ENCODE data around the gene LYSMD4.

LYSMD4 gene

DNA sequence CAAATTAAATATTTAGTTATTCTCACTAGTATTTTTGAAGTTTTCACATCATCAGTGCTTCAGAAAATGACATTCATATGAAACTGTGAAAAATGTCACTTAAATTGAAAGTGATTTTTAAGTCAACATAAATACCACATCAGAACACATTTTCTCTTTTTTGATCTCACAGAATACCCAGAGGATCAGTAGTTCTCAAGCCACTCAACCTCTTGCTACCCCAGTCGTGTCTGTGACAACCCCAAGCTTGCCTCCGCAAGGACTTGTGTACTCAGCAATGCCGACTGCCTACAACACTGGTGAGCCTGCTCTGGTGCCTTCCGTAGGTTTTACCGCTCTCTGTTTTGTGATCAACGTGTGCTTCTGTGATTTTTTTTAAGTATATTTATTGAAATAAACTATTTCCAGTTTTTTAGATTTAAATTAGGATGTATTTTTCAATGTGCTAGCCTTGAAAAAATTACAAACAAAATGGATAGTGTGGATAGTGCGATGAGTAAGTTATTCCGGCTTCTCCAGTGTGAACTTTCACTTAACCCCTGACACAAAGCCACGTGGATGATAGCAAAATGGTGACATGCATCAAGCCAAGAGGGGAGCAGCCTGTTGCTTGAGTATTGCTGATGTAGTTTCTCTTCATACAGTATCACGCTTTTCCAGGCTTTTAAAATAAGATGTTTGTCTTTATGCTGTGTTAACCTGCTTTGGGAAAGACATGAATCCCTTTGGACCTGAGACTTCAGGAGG lies 26.5 kb downstream of the LYSMD4 start:
- DNase-seq (ENCODE audit: low read depth in 2 of 2) = no peak

DNA sequence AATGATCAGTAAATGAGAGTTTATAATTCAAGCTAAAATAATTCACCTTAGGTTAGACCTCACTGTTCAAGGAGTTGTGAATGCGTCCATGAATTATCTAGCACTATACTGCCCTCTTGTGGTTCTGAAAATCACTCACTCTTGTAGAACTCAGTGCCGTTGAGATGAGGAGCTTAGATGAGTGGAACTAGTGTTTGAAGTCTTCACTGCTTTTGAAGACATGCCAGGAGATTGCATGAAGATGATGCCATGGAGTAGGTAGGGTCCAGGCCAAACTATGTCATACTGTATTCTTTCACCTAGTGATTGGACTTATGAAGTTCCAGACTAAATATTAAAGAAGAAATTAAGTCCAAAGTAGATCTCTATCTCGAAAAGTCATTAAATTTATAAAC lies 28.8 kb downstream of the LYSMD4 start:
- no peak for DNase-seq (ENCODE audit: low read depth in 2 of 2)

DNA sequence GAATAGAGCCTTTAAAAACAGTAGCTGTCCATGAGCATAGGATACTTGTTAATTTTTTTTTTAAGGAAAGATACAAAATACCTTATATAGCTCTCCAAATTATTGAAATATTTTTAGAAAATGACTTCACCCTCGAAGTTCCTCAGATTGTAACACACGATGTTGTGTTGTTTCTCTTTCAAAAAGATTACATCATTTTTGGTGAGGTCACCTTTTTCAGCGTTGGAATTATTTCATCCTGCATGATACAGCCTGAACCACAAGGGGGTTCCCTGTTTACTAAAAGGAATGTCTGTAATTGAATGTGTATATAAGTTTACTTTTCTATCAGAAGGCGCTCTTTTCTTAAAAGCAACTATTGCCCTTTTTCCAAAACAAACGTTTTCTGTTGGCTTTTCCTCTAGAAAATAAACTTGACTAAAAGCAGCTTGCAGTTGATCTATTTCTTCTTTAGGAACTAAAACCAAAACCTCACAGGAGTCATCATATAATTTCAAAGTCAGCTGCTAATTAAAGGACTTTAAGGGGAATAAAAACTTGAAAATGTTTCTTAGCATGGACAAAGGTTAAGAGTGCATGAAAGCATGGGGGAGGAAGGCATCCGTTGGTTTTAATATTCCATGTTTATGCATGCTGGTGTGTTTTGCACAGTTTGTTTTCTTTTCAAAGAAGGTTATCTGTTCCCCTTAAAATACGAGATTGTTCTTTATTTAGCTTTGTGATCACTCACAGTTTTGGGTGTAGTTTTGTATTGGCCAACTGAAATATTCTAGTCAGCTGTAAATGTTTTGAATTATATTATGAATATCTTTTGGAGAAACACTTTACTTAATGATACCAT lies 29.4 kb downstream of the LYSMD4 start:
- no peak for DNase-seq (ENCODE audit: low read depth in 2 of 2)

DNA sequence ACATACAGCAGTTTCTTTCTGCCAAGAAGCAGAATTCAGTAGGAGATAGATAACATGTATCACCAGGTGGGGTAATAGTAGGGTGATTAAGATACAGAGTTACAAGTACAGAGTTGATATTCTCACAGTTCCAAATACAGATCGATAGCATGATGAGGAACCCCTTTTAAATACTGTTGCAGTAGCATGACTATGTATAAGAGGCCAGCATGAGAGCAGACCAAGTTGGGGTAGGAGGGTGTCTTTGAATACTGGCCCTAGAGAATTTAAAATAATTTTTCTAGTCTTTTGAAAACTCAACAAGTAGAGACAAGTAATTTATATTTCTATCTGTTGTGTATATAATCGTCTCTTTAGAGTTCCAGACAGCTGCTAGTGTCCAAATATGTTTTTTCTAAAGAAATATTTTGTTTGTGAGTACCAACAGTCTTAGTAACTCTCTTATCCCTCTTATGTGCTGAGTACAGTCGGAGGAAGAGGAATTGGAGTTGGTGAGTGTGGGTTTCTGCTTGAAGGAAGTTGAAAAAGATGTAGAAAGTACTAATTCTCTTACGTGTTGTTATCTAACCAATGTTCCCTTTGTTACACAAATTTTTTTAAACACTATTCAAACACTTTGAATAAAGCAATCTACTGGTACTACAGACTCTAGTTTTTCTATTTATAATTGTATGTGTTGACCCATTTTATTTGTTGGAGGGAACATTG lies 30.2 kb downstream of the LYSMD4 start:
- no peak for DNase-seq (ENCODE audit: low read depth in 2 of 2)

DNA sequence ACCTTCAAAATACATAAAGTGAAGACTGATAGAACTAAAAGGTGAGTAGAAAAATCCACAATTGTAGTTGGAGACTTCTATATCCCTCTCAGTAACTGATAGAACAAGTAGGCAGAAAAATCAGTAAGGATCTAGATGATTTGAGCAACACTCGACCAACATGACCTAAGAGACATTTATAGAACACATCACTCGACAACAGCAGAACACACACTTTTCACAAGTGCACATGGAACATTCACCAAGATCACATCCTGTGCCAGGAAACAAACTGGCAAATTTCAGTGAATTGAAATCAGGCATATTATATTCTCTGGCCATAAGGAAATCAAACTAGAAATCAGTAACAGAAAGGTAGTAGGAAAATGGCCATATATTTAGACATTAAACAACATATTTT lies 37.1 kb downstream of the LYSMD4 start:
- no peak for DNase-seq (ENCODE audit: low read depth in 2 of 2)

DNA sequence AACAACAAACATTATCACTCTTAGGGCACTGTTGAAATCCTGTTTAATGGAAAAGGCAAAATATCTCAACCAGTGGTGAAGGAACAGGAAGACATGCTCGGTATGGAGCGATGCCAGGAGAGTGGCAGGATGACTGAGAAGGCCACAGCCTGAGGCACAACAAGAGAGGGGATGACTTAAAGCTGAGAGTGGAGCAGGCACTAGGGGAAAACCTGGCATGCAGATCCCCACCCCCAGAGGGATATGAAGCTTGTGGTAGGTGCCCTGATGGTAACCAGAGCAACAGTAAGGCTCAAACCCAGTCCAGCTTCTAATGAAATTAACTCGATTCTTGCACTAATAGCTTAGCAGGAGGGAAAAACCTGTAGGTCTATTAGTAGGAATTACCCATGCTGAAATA lies 40.4 kb downstream of the LYSMD4 start:
- DNase-seq (ENCODE audit: low read depth in 2 of 2) = no peak

DNA sequence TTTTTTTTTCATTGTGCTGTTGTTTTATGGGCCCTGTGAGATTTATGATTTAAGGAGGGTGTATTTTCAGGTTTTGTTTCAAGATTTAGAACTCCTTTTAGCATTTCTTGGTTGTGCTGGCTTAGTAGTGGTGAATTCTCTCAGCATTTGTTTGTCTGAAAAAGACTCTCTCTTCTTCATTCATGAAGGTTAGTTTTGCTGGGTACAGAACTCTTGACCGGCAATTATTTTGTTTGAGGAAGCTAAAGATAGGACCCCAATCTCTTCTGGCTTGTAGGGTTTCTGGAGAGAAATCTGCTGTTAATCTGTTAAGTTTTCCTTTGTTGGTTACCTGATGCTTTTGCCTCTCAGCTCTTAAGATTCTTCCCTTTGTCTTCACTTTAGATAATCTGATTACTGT lies 46.9 kb downstream of the LYSMD4 start:
- DNase-seq (ENCODE audit: low read depth in 2 of 2) = no peak

DNA sequence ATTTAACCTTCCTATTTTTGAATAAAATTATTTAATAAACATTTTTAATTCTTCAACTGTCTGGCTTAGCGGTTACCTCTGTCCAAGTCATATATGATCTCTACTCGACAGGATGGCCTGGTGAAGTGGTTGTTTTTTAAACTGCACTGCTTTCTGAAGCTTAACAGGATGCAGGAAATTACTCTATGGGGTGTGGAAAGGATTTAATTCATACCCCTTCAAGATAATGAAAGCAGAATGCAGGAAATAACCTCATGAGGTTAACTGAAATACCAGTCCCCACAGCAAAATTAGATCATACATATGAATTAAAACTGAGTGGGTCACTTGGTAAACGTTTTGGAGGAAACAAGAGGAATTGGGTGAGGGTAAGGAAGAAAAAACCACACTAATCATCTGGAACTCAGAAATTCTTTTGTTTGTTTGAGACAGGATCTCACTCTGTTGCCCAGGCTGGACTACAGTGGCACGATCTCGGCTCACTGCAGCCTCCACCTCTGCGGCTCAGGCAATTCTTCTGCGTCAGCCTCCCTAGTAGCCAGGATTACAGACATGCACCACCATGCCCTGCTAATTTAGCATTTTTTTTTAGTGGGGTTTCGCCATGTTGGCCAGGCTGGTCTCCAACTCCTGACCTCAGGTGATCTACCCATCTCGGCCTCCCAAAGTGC lies 50.1 kb downstream of the LYSMD4 start:
- no peak for DNase-seq (ENCODE audit: low read depth in 2 of 2)

DNA sequence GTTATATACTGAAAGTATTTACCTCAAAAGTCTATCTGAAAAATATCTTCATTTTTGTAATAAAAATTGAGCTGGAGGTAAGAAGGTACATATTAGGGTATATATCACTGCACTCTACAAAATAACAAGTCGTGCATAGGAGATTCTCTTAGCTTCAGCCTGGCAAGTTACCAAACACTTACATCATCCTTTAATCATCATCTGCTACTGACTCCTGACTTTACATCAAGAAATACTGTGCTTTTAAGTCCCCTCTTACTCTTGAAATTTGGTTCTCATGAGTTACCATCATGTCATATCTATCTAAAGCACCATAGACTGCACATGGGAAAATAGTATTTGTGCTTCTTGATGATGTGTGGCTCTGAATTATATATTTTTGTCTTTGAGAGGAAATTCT lies 50.8 kb downstream of the LYSMD4 start:
- DNase-seq (ENCODE audit: low read depth in 2 of 2) = no peak

DNA sequence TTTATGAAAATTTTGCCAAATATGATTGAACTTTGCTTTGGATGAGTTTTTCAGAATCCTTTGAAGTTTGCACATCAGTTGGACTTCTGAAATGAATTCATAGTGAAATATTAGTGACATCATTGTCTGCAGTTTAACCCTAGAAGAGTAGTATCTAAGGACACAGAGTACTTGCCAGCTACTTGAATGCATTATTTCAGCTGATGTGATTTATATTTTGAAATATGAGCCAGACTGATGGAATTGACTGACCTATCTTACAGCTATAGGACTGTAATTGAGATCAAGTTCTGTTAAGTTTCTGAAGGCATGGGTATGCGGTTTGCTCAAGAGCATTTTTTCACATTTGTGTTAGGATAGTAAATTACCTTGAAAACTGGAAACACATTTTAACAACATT lies 51.2 kb downstream of the LYSMD4 start:
- no peak for DNase-seq (ENCODE audit: low read depth in 2 of 2)

DNA sequence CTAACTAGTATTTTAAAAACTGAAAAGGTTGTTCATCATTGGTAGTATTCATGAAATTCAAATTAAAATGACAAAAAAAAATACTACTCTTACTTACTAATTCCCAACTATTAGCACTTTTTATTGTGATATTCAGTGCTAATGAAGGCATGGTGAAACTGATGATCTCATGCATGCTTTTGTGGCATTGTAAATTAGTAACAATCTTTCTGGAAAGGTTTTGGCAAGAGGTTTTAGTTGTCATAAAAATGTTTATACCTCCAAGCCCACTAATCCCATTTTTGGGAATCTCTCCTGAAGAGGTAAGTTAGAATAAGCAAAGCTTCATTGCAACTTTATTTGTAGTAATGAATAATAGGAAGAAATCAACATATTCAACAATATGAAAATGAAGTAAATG lies 53.0 kb downstream of the LYSMD4 start:
- no peak for DNase-seq (ENCODE audit: low read depth in 2 of 2)

DNA sequence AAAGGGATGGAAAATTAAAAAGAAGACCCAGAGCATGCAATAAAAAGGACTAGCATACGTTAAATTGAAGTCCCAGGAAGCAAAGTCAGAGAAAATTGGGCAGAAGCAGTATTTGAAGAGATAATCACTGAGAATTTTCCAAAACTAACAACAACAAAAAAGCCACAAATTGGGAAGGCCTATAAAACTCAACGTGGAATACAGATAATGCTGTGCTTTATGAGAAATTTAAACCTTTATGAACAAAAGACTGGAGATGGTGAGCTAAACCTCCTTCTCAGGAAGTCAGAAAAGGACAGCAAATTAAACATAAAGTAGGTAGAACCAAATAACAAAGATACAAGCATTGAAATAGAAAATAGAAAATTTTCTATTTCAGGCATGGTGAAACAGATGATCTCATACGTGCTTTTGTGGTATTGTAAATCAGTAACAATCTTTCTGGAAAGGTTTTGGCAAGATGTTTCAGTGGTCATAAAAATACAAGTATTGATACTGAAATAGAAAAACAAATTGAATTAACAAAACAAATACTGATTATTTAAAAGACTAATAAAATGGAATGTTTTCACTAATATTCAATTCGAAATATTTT lies 55.6 kb downstream of the LYSMD4 start:
- DNase-seq (ENCODE audit: low read depth in 2 of 2) = no peak

Measured in stimulated activated CD4-positive, alpha-beta T cell treated with anti-CD3 and anti-CD28 coated beads, Interleukin-15, amount 100 ng/mL, for 48 hours (primary cell).